ENCODE data around the gene AIP. TPM values are rescaled to one million over a fixed set of nuclear protein-coding genes. Genes with fewer than 3 reads are reported as not detected.

AIP gene
- total and polyA plus RNA-seq, 10 donors, result 72.2 to 146 (median 92.6) TPM

DNA sequence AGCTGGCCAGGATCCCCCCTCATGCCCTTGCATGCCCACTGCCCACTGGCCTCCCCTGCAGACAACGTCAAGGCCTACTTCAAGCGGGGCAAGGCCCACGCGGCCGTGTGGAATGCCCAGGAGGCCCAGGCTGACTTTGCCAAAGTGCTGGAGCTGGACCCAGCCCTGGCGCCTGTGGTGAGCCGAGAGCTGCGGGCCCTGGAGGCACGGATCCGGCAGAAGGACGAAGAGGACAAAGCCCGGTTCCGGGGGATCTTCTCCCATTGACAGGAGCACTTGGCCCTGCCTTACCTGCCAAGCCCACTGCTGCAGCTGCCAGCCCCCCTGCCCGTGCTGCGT is 7.9 kb downstream of the AIP start:
- H3K4me1 ChIP-seq, result peaks cover 9 to 29% (median 18%) of the 10 kb centered on the region in 6 donors
- no peak overlapping the region for H3K4me3 ChIP-seq
- intact Hi-C loops (cut with DNase I; ENCODE audit: low total_unique reads), result no loop called here
- DNase-seq, result peak; percentile 75
- no peaks in the 10 kb centered on the region for H3K27me3 ChIP-seq (replicated peaks in 1 of 7)
- H3K27ac ChIP-seq, result no peak overlapping the region
- H3K9me3 ChIP-seq, result no peaks in the 10 kb centered on the region
- TF ChIP-seq POLR2AphosphoS5 (IDR thresholded peaks at IDR 0.05), result peak in 1 of 3 donors; percentile 65
- TF ChIP-seq CTCF (IDR thresholded peaks at IDR 0.05 in 8 of 11, conservative IDR thresholded peaks at IDR 0.05 in 3 of 11), result no peak
- H3K36me3 ChIP-seq, result peaks cover 0 to 93% (median 84%) of the 10 kb centered on the region in 6 donors
- 88 to 91% (median 90%) methylated on average over 10 to 15 of the region's 15 CpGs for WGBS, 5 donors

DNA sequence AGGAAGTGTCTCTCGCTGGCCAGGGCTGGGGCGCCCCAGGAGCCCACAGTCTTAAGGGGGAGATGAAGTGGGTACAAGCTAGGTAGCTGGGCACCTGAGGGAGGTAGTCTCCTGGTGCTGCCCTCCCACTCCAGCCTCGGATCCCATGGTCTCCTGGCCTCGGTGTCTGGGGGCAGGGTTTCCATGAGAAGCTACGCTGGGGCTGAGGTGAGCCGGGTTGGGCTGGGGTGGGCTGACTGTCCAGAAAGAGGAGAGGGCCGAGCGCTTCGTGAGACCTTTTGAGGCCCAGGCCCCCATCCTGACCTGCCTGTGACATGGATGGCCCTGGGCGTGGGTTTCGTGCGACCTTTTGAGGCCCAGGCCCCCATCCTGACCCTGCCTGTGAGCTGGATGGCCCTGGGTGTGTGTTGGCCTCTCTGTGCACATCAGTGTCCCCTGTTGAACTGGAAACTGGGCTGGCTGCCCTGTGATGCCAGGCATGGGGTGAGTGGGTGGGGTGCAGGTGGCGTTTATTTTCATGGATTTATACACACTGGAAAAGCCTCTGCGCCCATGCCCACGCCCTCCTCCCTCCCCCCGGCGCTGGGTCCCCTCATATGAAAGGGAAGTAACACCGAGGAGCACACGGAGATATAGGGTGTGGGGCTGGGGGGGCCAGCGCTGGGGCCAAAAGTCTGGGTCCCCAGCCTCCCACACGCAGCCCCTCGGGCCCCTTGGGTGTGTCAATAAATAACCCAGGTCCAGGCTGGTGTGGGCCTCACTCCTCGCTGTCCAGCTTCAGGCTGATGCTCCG is 8.6 kb downstream of the AIP start:
- DNase-seq, result no peak
- H3K36me3 ChIP-seq, result peaks cover 0 to 100% (median 91%) of the 10 kb centered on the region in 6 donors
- intact Hi-C loops (cut with DNase I; ENCODE audit: low total_unique reads), result no loop called here
- no peaks in the 10 kb centered on the region for H3K27me3 ChIP-seq (replicated peaks in 1 of 7)
- H3K9me3 ChIP-seq, result no peaks in the 10 kb centered on the region
- WGBS, 5 donors, result 83 to 94% (median 85%) methylated on average over 17 to 24 of the region's 24 CpGs
- no peak for TF ChIP-seq POLR2AphosphoS5 (IDR thresholded peaks at IDR 0.05)
- no peak for TF ChIP-seq POLR2A (IDR thresholded peaks at IDR 0.05)
- TF ChIP-seq CTCF (IDR thresholded peaks at IDR 0.05 in 8 of 11, conservative IDR thresholded peaks at IDR 0.05 in 3 of 11), result no peak
- no peak overlapping the region for H3K4me3 ChIP-seq
- peaks cover 3 to 21% (median 10%) of the 10 kb centered on the region in 6 donors for H3K4me1 ChIP-seq
- no peak overlapping the region for H3K27ac ChIP-seq

- WGBS, 5 donors, result 87 to 94% (median 89%) methylated on average over 3 to 19 of the region's 19 CpGs
- TF ChIP-seq CTCF (IDR thresholded peaks at IDR 0.05 in 8 of 11, conservative IDR thresholded peaks at IDR 0.05 in 3 of 11) (no peak), POLR2AphosphoS5 (IDR thresholded peaks at IDR 0.05) (peak in 1 of 3 donors; percentile 41)
- Histone ChIP-seq H3K27ac (no peak overlapping the region), H3K27me3 (replicated peaks in 1 of 7) (no peaks in the 10 kb centered on the region), H3K9me3 (no peaks in the 10 kb centered on the region), H3K4me1 (peaks cover 0 to 14% (median 3%) of the 10 kb centered on the region in 6 donors), H3K36me3 (peaks cover 0 to 100% (median 94%) of the 10 kb centered on the region in 6 donors), H3K4me3 (no peak overlapping the region)
- intact Hi-C loops (cut with DNase I; ENCODE audit: low total_unique reads), result no loop called here
- DNase-seq, result no peak
Measured at GRCh38 chr11:67492069-67492727, 9.4 kb downstream of the AIP start.

Data from spleen (tissue), 11 donors.